T1000 (cell line): ENCODE measurements around the gene NR1H3.

ENCODE experiments used
- DNase-seq: peaks from one replicate; lab custom pipeline; 2025; ENCODE audit warnings: mixed read lengths; lab: John Stamatoyannopoulos, UW

The NR1H3 gene

DNA sequence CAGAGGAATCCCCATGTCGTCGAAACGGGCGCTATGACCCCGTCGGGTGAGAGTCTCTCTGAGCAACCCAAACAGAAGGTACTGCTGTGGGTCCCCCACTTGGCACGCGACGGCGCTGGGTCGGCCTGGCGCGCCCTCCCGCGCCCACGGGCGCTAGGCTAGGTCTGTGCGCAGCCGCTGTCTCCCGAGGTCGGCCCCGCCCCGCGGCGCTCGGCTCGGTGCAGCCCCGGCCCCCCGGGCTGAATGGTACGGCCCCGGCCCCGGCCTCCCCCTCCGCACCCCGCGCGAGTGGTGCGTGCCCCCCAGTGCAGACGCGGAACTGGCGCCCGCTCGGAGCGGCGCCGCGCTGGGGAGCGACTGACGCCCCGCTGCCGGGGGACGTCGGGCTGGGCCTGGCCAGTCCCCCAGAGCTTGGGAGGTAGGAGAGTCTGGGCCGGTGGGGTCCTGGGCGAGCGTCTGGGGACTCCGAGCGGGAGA, 12.1 kb downstream of the NR1H3 start, which contains the start of gene MADD:
Gene MADD, plus strand, starts transcription at position 305 of the 477 bp plus-strand sequence.
- peak; percentile 62 for DNase-seq

DNA sequence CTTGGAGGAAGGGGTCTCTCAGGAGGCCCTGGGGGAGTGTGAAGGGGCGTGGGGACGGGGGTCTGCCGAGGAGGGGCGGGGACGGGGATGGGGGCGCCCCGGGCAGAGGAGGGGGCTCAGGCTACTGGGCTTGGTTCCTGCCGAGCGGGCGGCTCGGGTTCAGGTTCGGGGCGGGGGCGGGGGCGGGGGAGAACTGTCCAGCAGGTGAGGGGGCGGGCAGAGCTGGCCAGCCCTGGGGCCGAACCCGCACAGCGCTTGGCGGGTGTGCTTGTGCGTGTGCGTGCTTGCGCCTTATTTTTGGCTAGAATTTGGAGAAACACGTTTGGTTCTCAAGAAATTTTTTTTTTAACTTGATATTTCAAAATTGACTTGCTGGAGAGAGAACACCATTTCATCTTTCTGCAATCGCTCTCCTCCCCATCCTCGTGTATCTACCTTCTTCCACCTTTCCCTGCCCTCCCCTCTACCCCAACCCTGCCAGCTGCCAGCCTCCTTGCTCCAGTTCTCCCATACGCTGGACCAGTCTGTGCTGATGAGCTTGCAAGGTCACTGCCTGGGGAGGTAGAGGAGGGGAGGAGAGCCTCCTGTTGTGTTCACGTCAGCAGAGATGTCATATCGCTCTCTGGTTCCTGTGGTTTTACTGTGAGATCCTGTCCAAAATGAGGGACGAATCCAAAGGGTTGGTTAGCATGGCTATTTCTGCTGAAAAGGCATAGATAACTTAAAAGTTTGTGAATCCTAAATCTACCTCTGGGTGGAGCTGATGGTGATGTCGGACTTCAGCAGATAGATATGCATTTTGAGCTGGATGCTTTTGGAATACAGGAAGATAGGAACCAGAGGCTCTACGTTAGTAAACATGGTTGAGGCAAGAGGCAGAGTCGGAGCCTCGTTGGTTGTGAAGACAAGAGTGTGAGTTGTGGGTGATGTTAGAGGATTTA, 12.8 kb downstream of the NR1H3 start:
- no peak for DNase-seq

GRCh38 chr11:47271328-47271727, 13.5 kb downstream of the NR1H3 start:
- DNase-seq: no peak

DNA sequence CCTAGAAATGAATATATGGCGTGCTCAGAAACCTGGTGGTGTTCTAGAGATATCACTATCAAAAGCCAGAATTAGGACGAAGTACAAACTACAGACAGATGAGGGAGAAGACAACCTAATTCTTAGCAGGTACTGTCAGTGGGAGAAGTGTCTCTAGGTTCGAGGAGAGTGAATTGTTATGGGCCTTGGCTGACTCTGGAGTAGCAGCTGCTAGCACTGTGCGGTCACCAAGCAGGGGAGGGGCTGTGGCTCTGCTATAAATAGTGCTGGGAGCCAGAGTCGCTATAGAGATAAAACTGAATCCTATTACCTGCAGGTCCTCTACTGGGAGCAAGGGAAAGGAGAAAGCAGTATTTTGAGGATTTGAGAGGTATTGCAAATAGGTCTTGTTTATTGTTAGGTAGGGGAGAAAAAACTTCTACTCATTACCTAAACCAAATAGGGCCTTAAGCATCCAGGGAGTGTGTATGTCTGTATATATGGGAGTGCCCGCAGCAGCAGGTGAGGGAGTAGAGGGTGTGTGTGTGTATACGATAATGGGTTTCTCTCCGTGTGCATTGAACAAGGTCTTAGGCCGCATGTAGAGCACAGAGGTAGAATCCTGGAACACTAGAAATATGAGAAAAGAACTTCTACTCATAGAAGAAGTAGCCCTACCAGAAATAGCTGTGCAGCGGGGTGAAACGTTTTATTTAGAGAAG, 14.3 kb downstream of the NR1H3 start:
- no peak for DNase-seq

- DNase-seq: no peak
Measured at GRCh38 chr11:47272706-47273105, 14.9 kb downstream of the NR1H3 start.

- DNase-seq: no peak
Measured at GRCh38 chr11:47274495-47275235, 16.9 kb downstream of the NR1H3 start.

DNA sequence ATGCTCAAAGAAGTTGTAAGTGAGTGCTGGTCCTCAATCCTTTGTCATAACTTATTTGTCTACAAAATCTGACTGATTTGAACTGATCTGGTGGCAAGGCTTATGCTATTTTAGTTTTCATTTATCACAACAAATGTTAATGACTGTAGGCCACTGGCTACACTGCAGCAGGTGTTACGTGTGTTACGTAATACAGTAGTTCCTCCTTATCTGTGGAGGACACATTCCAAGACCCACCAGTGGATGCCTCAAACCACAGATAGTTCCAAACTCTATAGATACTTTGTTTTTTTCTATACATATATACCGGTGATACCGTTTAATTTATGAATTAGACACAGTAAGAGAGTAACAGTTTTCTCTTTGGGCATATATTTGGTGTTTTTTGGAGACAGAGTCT, 19.1 kb downstream of the NR1H3 start:
- DNase-seq: no peak

DNA sequence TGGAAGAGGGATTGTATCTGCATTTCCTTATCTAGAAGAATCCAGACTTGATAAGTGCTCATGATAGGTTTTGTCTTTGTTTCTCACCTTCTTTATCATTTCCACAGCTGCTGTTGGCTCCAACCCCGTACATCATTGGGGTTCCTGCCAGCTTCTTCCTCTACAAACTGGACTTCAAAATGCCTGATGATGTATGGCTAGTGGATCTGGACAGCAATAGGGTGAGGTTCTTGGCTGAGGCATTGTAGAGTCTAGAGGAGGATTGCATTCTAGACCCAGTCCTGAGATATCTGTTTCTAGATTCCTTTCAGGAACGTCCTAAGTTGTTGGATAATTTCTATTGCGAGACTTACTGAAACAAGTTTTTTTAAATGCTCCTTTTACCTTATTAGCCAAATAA, 20.3 kb downstream of the NR1H3 start:
- DNase-seq: no peak

GRCh38 chr11:47278769-47279168, 21.0 kb downstream of the NR1H3 start:
- no peak for DNase-seq

DNA sequence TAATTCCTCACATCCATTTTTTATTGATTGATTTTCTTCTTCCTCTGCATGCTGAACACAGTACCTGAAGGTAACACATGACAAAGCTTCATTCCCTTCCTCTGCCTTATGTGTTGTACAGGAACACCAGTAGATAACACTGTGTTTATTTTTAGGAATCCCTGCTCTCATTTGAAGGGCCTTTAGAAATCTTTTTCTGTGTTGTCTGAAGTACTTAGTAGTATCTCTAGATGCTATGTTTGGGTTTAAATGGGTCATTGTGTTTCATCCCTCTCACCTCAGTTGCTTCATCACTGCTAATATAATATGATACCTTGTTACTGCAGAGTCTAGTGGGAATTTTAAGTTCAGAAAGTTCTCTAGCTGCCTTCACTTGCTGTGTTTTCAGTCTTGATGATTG, 22.3 kb downstream of the NR1H3 start:
- DNase-seq: no peak

- DNase-seq: no peak
Measured at GRCh38 chr11:47280860-47281259, 23.1 kb downstream of the NR1H3 start.

DNA sequence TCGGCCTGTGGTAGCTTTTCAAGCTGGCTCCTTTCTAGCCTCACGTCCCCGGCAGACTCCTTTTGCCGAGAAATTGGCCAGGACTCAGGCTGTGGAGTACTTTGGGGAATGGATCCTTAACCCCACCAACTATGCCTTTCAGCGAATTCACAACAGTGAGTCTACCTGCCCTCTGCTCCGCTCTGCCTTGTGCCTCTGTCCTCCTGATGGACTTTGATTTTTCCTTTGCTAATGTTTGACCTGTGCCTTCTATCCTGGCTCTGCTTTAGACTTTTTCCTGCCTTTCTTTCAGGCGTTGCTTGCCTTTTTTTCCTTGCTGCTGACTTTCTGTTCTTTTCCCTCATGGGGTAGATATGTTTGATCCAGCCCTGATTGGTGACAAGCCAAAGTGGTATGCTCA, 24.7 kb downstream of the NR1H3 start:
- DNase-seq: no peak

- no peak for DNase-seq
Measured at GRCh38 chr11:47284151-47284550, 26.4 kb downstream of the NR1H3 start.

GRCh38 chr11:47285969-47286770, 28.4 kb downstream of the NR1H3 start:
- no peak for DNase-seq

DNA sequence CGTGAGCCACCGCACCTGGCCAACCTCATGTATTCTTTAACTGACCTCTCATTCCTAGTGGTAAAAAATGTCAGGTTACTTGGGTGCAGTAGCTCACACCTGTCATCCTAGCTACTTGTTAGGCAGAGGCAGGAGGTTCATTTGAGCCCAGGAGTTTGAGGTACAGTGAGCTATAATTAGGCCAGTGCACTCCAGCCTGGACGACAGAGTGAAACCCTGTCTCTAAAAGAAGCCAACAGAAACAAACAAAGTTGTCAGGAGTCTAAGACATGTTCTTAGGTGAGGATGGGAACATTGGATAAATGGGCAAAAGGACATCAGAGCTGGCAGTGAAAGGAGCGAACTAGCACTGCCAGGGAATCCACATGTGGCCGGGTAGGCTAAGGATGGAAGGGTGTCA, 30.3 kb downstream of the NR1H3 start:
- DNase-seq: no peak

DNA sequence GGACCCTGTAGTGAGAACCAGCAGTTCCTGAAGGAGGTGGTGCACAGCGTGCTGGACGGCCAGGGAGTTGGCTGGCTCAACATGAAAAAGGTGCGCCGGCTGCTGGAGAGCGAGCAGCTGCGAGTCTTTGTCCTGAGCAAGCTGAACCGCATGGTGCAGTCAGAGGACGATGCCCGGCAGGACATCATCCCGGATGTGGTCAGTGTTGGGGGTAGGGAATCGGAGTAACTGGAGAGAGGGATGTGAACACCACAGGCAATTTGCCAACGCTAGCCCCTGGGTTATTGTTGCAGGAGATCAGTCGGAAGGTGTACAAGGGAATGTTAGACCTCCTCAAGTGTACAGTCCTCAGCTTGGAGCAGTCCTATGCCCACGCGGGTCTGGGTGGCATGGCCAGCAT, 32.1 kb downstream of the NR1H3 start:
- DNase-seq: no peak

- no peak for DNase-seq
Measured at GRCh38 chr11:47295385-47295784, 37.6 kb downstream of the NR1H3 start.

- DNase-seq: no peak
Measured at GRCh38 chr11:47296045-47296444, 38.2 kb downstream of the NR1H3 start.

DNA sequence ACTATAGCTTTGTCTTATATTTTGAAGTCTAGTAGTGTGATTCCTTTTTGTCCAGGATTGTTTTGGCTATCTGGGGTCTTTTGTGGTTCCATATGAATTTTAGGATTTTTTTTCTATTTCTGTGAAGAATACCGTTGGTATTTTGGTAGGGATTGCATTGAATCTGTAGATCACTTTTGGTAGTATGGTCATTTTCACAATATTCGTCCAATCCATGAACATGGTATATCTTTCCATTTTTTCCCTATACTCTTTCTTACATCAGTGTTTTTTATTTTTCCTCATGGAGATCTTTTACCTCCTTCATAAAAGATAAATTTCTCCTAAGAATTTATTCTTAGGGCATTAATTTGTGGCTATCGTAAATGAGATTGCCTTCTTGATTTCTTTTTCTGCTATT, 41.3 kb downstream of the NR1H3 start:
- DNase-seq: no peak

- DNase-seq: no peak
Measured at GRCh38 chr11:47302853-47303252, 45.1 kb downstream of the NR1H3 start.

GRCh38 chr11:47305734-47306483, 48.1 kb downstream of the NR1H3 start:
- no peak for DNase-seq
